ENCODE measurements around the gene NFIC.

NFIC gene

GRCh38 chr19:3491396-3492119, 125.2 kb downstream of the NFIC start:
- no peak overlapping the region for H3K4me3 ChIP-seq (replicated peaks in 1 of 2; ENCODE audit: low read depth in 2 of 2, low read length in 2 of 2)
- TF ChIP-seq CTCF (IDR thresholded peaks at IDR 0.05; ENCODE audit: low read depth, low read length) = no peak
- no peak for DNase-seq (ENCODE audit: low read depth in 2 of 2)

- no peak for DNase-seq (ENCODE audit: low read depth in 2 of 2)
- H3K4me3 ChIP-seq (replicated peaks in 1 of 2; ENCODE audit: low read depth in 2 of 2, low read length in 2 of 2) = no peak overlapping the region
- TF ChIP-seq CTCF (IDR thresholded peaks at IDR 0.05; ENCODE audit: low read depth, low read length) = no peak
Measured at GRCh38 chr19:3492131-3492839, 125.9 kb downstream of the NFIC start.

- H3K4me3 ChIP-seq (replicated peaks in 1 of 2; ENCODE audit: low read depth in 2 of 2, low read length in 2 of 2) = no peak overlapping the region
- no peak for DNase-seq (ENCODE audit: low read depth in 2 of 2)
- no peak for TF ChIP-seq CTCF (IDR thresholded peaks at IDR 0.05; ENCODE audit: low read depth, low read length)
Measured at GRCh38 chr19:3492919-3493318, 126.5 kb downstream of the NFIC start.

- H3K4me3 ChIP-seq (replicated peaks in 1 of 2; ENCODE audit: low read depth in 2 of 2, low read length in 2 of 2) = no peak overlapping the region
- TF ChIP-seq CTCF (IDR thresholded peaks at IDR 0.05; ENCODE audit: low read depth, low read length) = no peak
- DNase-seq (ENCODE audit: low read depth in 2 of 2) = no peak
Measured at GRCh38 chr19:3493651-3494050, 127.3 kb downstream of the NFIC start.

- no peak for TF ChIP-seq CTCF (IDR thresholded peaks at IDR 0.05; ENCODE audit: low read depth, low read length)
- H3K4me3 ChIP-seq (replicated peaks in 1 of 2; ENCODE audit: low read depth in 2 of 2, low read length in 2 of 2) = no peak overlapping the region
- DNase-seq (ENCODE audit: low read depth in 2 of 2) = no peak
Measured at GRCh38 chr19:3494051-3494450, 127.7 kb downstream of the NFIC start.

- H3K4me3 ChIP-seq (replicated peaks in 1 of 2; ENCODE audit: low read depth in 2 of 2, low read length in 2 of 2) = no peak overlapping the region
- no peak for DNase-seq (ENCODE audit: low read depth in 2 of 2)
- no peak for TF ChIP-seq CTCF (IDR thresholded peaks at IDR 0.05; ENCODE audit: low read depth, low read length)
Measured at GRCh38 chr19:3494559-3494958, 128.2 kb downstream of the NFIC start.

Data from cardiac fibroblast (primary cell).